Measurements from ENCODE around the gene ARHGAP22. TPM values are rescaled to one million over a fixed set of nuclear protein-coding genes. Genes with fewer than 3 reads are reported as not detected.

ARHGAP22 gene
- total RNA-seq, 1 donor from 2014 or later, result 6.2 TPM

- Histone ChIP-seq H3K27ac (ENCODE audit: low read depth, low read length) (no peak overlapping the region), H3K9me3 (ENCODE audit: insufficient read depth, low read depth, low read length) (no peaks in the 10 kb centered on the region), H3K79me2 (ENCODE audit: insufficient read depth, low read length) (peaks cover 11% of the 10 kb centered on the region), H2AFZ (ENCODE audit: low read depth, low read length) (peak overlapping the region; percentile 5), H4K20me1 (ENCODE audit: insufficient read depth, low read length) (peaks cover 15% of the 10 kb centered on the region), H3K27me3 (ENCODE audit: insufficient read depth, low read length) (no peaks in the 10 kb centered on the region), H3K4me3 (ENCODE audit: insufficient read depth, low read depth, low read length) (no peak overlapping the region), H3K4me1 (ENCODE audit: insufficient read depth, low read length) (no peaks in the 10 kb centered on the region), H3K36me3 (ENCODE audit: insufficient read depth, low read length) (peaks cover 2% of the 10 kb centered on the region), H3K9ac (ENCODE audit: low read length) (no peak overlapping the region), H3K4me2 (ENCODE audit: low read length) (no peak overlapping the region)
- no peak for FAIRE-seq
- no peak overlapping the region for H3K4me3 Mint-ChIP-seq (ENCODE audit: unreplicated experiment)
- TF ChIP-seq CTCF (IDR thresholded peaks at IDR 0.05; ENCODE audit: insufficient read depth, low read depth, low read length) (no peak), EZH2 (IDR thresholded peaks at IDR 0.05; ENCODE audit: insufficient read depth, low read length) (no peak)
- peaks cover 16% of the 10 kb centered on the region for H3K27me3 Mint-ChIP-seq (ENCODE audit: low read depth, unreplicated experiment)
- no peaks in the 10 kb centered on the region for H3K9me3 Mint-ChIP-seq (ENCODE audit: unreplicated experiment)
- peak; percentile 63 for DNase-seq (ENCODE audit: low read depth)
- no peak overlapping the region for H3K27ac Mint-ChIP-seq (ENCODE audit: unreplicated experiment)
- H3K36me3 Mint-ChIP-seq (ENCODE audit: low read depth, unreplicated experiment), result no peaks in the 10 kb centered on the region
- no peaks in the 10 kb centered on the region for H3K4me1 Mint-ChIP-seq (ENCODE audit: low read depth, unreplicated experiment)
Measured at GRCh38 chr10:48533951-48534720, 70.7 kb downstream of the ARHGAP22 start.

- H3K27ac Mint-ChIP-seq (ENCODE audit: unreplicated experiment), result no peak overlapping the region
- H3K4me3 ChIP-seq (ENCODE audit: insufficient read depth, low read depth, low read length), result no peak overlapping the region
Measured at GRCh38 chr10:48533540-48533939, 71.3 kb downstream of the ARHGAP22 start.

More at GRCh38 chr10:48533540-48533939, 71.3 kb downstream of the ARHGAP22 start:
- TF ChIP-seq CTCF (IDR thresholded peaks at IDR 0.05; ENCODE audit: insufficient read depth, low read depth, low read length) (no peak), EZH2 (IDR thresholded peaks at IDR 0.05; ENCODE audit: insufficient read depth, low read length) (no peak)
- H3K4me1 Mint-ChIP-seq (ENCODE audit: low read depth, unreplicated experiment), result no peaks in the 10 kb centered on the region
- DNase-seq (ENCODE audit: low read depth) (no peak), FAIRE-seq (no peak)
- no peak overlapping the region for H2AFZ ChIP-seq (ENCODE audit: low read depth, low read length)
- no peaks in the 10 kb centered on the region for H3K36me3 Mint-ChIP-seq (ENCODE audit: low read depth, unreplicated experiment)
- no peak overlapping the region for H3K27ac ChIP-seq (ENCODE audit: low read depth, low read length)
- no peaks in the 10 kb centered on the region for H3K4me1 ChIP-seq (ENCODE audit: insufficient read depth, low read length)
- H3K9ac ChIP-seq (ENCODE audit: low read length), result no peak overlapping the region
- H3K79me2 ChIP-seq (ENCODE audit: insufficient read depth, low read length), result peaks cover 17% of the 10 kb centered on the region
- H3K36me3 ChIP-seq (ENCODE audit: insufficient read depth, low read length), result peaks cover 2% of the 10 kb centered on the region
- no peak overlapping the region for H3K4me2 ChIP-seq (ENCODE audit: low read length)
- H4K20me1 ChIP-seq (ENCODE audit: insufficient read depth, low read length), result peaks cover 15% of the 10 kb centered on the region
- peaks cover 5% of the 10 kb centered on the region for H3K9me3 Mint-ChIP-seq (ENCODE audit: unreplicated experiment)
- peaks cover 21% of the 10 kb centered on the region for H3K27me3 Mint-ChIP-seq (ENCODE audit: low read depth, unreplicated experiment)
- H3K4me3 Mint-ChIP-seq (ENCODE audit: unreplicated experiment), result no peak overlapping the region
- H3K27me3 ChIP-seq (ENCODE audit: insufficient read depth, low read length), result no peaks in the 10 kb centered on the region
- H3K9me3 ChIP-seq (ENCODE audit: insufficient read depth, low read depth, low read length), result no peaks in the 10 kb centered on the region

Data from astrocyte (in vitro differentiated cells and primary cell).